GM19240 (cell line): ENCODE data around the gene LUZP2.

Source experiments
- DNase-seq: peaks from one replicate; pipeline ENCODE4 v3.0.0; 2011; ENCODE audit warnings: low spot score; ENCODE audit not compliant: insufficient read length

LUZP2 gene

GRCh38 chr11:24709928-24710565 lies 213.2 kb downstream of the LUZP2 start:
- DNase-seq: no peak

DNA sequence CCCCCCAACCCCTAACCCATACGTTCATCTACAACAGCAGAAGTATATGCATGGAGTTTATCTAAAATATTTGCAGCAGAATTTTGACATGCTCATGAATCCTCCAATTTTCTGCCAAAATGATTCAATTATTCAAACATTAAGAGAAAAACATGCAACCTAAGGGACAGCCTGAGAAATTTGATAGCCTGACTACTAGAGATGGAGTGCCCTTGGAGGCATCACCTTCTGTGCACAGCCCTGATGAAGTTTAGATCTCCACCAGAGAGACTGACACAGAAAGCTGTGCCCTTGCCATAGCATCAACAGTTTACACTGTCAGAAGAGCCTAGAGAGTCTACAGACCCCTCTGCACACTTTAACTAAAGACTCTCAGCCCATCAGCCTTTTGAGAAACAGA lies 217.7 kb downstream of the LUZP2 start:
- no peak for DNase-seq

DNA sequence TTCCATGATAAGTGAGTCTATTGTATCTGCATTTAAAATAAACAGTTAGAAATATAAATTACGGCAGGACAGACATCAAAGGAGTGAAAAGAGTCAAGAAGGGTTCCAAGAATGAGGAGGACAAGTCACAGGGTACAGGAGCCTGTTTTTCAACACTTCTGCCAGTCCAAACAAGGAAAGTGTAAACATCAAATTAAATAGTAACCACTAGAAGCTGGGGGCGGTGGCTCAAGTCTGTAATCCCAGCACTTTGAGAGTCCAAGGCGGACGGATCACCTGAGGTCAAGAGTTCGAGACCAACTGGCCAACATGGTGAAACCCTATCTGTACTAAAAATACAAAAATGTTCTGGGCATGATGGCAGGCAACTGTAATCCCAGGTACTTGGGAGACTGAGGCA lies 219.6 kb downstream of the LUZP2 start:
- no peak for DNase-seq

DNA sequence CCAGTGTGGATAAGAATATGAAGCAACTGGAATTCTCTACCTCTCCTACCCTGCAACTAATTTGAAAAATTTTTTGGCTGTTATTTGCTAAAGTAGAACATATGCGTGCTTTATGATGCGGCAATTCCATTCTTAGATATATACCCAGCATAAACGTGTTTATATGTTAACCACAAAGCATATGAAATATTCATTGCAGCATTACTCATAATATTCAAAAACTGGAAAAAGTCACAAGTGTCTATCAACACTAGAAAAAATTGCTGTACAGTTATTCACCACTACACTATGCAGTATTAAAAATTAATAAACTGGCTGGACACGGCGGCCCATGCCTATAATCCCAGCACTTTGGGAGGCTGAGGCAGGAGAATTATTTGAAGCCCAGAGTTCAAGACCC lies 226.4 kb downstream of the LUZP2 start:
- no peak for DNase-seq

DNA sequence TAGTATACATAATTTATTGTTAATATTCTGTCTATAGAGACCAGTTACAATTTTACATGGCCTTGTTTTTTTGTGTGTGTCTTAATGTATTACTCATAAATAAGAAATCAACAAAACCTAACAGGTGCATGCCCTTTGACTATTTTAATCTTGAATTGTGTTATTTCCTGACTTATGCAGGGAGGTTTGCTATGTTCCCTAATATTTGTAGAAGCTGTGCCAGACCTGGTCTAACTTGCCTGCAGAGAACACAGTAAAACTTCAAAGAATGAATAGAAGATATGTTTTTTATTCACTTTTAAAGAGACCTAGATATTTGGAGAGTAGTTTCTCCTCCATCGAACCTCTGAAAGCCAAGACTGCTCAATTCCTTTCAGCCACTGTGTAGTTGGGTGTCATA lies 234.7 kb downstream of the LUZP2 start:
- no peak for DNase-seq

DNA sequence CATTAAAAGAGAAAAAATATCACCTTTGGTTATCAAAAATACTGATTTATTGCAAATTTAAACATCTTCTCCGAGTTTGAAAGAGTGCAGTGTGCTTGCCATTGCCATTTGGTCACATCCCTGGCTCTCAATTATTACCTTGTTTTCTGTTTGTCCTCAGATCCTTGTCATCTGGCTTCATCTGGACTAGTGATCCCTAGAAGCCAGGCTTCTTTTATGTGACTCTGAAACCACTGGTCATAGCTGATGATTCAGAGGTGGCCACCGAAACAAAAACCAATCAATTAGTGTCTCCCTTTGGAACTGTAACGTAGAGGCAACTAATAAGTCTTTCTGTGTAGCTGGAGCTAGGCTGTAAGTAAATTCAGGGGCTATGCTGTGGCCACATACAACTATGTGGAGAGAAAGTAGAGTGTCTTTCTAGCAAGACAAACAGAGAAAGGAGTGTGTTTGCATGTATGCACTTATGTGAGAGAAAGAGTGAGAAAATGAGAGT lies 237.9 kb downstream of the LUZP2 start:
- DNase-seq: no peak

DNA sequence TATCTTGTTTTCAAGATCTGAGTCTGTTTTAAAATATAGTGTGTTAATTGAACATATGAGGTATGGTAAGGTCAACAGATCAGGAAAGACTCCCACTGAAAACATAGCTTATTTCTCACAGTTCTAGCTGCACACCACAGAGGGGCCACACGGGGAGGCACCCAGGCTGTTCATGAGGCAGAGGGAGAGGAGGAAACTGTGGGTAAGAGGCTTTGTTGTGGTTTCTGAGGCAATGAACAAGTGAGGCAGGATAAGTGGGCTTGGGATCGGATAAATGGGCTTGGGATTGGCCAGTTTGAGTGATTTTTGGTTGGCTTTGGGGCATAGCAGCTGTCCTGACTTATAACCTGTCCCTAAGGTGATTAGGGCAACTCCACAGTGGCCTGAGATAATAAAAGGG lies 242.1 kb downstream of the LUZP2 start:
- DNase-seq: no peak

DNA sequence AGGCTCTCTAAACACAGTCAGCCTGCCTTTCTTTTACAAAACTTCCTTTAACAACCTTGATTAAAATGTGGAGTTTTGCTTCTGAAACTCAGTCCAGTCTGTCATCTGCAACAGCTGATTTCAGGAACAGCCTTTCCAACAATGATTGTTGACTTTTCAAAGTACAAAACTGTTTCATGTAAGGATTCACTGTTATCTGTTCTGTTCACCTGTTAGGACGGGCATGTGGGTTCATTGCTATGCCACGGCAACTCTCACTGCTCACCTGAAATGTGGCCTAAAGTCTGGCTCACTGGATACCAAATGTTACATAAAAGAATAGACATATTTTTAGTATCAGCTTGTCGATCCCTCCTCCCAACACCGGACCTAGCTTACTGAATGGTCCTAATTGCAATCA lies 242.8 kb downstream of the LUZP2 start:
- DNase-seq: no peak

DNA sequence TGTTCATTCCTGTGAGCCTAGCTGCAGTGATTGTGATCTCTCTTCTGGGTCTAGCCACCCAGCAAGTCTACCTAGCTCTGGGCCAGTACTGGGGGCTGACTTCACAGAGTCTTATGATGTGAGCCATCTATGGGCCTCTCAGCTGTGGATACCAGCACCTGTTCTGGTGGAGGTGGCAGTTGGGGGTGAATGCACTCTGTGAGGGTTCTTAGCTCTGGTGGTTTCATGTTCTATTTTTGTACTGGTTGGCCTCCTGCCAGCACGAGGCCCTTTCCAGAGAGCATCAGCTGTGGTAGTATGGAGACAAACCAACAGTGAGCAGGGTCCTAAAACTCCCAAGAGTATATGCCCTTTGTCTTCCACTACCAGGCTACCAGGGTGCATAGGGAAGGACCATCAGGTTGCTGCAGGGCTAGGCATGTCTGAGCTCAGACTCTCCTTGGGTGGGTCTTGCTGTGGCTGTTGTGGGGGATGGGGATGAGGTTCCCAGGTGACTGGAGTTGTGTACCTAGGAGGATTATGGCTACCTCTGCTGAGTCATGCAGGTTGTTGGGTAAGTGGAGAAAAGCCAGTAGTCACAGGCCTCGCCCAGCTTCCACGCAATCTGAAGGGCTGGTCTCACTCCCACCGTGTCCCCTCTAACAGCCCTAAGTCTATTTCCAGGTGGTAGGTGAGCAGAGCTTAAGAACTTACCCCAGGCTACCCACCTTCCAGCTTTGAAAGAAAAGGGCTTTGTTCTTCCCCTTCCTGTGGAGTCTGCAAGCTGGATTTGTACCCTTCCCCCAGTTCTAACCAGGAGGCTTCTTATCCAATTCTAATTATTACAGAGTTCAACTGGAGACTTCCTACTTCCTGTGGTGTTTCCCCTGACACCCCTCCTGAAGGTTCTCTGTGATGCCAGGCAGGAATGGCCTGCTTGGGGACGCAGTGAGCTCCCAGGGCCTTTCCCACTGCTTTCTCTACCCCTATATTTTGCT lies 250.7 kb downstream of the LUZP2 start:
- no peak for DNase-seq

GRCh38 chr11:24748261-24748660 lies 251.4 kb downstream of the LUZP2 start:
- no peak for DNase-seq

GRCh38 chr11:24754406-24754805 lies 257.6 kb downstream of the LUZP2 start:
- no peak for DNase-seq

DNA sequence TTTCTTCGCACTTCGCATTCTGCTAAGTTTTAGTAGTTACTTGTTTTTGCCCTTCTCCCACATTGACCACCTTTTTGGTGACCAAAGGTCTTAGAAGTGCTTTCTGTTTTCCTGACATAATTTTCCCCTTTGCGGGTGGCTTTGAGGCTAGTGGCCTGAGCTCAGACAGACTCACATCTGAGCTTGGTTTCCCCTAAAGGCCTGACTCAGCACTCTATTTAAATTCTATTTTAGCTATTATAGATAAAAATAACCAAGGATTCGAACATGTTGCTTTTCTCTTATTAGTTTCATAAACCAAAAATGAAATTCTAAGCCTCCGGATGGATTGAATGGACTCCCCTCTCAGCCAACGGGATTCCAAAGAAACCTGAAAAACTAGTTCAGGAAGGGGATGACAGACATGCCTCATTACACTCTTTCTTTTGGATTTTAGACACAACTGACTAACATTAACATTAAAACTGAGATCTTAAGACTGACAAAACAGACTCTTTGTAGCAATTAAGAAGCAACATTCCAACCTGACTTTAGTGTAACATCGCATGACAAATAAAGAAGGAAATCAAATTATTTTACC lies 258.5 kb downstream of the LUZP2 start:
- DNase-seq: no peak

DNA sequence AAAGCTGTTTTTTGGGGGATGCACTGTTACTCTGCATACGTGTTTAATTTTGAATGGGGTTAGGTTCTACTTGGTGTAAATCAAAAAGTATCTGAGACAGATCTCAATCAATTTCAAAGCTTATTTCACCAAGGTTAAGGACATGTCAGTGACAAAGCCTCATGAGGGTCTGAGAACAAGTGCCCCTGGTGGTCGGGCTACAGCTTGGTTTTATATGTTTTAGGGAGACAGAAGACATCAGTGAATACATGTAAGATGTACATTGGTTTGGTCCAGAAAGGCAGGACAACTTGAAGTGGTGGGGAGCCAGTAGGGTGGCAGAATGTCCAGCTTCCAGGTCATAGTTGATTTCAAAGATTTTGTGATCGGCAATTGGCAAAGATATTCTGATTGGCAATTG lies 262.9 kb downstream of the LUZP2 start:
- no peak for DNase-seq

DNA sequence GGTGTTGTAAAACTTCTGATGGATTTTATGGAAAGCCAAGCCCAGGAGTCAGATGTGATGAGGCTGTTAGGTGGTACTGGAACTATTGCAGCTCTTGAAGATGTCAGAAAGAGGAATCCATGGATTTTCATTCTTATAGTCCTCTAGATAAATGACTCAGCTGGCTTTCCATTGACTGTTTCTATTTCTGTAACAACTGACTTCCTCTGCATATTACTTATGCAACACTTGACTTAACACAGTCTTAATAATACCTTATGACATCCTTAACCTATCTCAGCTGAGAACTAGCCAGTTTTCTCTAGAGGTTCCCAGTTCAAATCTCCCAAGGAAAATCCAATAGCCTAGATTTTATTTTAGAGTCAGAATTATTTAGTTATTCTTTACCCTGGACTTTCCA lies 263.8 kb downstream of the LUZP2 start:
- no peak for DNase-seq

DNA sequence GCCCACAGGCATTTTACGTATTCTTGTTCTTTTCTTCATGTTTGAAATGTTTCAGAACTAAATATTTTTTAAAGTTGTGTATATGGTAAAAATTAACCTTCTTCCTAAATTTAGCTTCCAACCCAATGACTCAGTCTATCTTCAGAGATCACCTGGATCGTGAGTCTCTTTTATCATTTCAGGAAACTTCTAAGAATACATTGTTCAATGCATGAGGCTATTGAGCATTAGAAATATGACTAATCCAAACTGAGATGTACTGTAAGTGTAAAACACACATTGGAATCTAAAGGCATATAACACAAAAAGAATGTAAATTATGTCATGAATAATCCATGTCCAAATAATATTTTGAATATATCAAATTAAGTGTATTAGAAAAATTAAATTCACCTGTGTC lies 265.2 kb downstream of the LUZP2 start:
- DNase-seq: no peak

GRCh38 chr11:24767411-24767810 lies 270.6 kb downstream of the LUZP2 start:
- no peak for DNase-seq

DNA sequence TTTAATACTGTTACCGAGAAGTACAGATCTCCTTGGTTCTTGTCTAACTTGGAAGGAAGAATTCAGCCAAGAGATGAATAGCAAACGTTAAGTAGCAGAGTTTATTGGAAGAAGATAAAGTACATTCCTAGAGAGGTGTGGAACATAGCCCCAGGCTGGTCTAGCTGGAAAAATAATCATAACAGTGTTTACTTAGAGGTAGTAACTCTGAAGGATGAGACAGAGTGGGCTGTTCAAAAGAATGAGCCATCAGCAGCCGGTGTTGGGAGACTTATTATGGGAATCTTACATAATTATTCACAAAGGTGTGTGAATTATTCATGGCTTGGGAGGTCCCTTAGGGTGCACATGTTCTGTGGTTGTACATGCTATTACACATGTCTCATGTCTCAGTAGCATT lies 276.5 kb downstream of the LUZP2 start:
- DNase-seq: no peak

- DNase-seq: no peak
These were observed 282.9 kb downstream of the LUZP2 start for GRCh38 chr11:24779791-24780190.

DNA sequence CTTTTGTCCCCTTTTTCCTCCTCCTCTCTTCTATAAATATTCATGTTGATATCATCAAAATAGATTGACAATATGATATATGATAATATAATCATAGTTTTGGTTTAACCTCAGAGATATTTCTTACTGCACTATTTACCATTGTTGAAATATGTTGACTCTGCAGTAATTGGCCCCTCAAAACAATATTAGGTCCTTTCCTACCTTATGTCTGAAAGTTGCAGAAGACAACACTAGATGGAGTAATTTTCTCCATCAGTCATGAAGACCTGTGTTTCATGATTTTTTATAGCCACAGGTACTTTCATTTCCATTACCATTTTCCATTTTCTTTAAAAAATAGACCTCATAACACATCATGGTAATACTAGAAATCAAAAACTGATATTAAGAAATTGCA lies 284.4 kb downstream of the LUZP2 start:
- DNase-seq: no peak

- no peak for DNase-seq
These were observed 296.6 kb downstream of the LUZP2 start for GRCh38 chr11:24793479-24793878.

DNA sequence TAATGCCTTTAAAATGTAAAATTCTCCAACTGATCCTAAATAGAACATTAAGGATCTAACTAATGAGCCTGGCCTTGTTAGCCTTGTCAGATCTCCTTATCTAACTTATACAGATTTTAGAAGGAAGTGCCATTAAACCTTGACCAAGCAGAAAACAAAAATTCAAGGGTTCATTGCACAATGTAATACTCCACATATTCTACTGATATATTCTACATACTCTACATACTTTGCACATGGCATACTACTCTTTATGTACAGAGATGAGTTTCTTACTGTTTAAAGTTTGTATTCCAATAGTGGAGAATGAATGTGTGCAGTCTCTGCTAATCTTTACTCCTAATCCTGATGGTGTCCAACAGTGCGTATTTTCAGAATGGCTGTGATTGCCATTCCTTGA lies 297.2 kb downstream of the LUZP2 start:
- DNase-seq: no peak

DNA sequence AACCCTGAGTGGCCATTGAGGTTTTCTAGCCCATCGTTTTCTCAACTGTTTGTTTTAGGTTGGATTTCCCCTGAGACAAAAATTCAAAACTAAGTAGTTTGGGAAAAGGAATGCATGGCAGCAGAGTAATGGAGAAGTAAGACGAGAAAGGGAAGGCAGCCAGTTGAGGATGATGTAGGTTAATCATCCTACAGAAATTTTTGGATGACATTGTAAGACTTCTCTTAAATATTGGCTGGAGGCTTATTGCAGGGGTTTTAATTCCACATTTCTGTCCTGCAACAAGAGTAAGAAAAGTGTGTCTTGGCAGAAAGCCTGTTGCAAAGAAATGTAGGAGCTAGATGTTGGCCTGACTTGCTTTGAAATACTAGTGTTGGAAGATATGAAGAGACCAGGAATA lies 308.8 kb downstream of the LUZP2 start:
- no peak for DNase-seq
